Hematopoietic multipotent progenitor cell treated with erythropoietin and hydrocortisone succinate and interleukin-3 and kit ligand, for 15 days (in vitro differentiated cells): ENCODE measurements around the gene PRKAR2A.

Experiments
- DNase-seq: peaks from one replicate; pipeline ENCODE4 v3.0.0-alpha.2; 2015; ENCODE audit warnings: low spot score

The PRKAR2A gene

DNA sequence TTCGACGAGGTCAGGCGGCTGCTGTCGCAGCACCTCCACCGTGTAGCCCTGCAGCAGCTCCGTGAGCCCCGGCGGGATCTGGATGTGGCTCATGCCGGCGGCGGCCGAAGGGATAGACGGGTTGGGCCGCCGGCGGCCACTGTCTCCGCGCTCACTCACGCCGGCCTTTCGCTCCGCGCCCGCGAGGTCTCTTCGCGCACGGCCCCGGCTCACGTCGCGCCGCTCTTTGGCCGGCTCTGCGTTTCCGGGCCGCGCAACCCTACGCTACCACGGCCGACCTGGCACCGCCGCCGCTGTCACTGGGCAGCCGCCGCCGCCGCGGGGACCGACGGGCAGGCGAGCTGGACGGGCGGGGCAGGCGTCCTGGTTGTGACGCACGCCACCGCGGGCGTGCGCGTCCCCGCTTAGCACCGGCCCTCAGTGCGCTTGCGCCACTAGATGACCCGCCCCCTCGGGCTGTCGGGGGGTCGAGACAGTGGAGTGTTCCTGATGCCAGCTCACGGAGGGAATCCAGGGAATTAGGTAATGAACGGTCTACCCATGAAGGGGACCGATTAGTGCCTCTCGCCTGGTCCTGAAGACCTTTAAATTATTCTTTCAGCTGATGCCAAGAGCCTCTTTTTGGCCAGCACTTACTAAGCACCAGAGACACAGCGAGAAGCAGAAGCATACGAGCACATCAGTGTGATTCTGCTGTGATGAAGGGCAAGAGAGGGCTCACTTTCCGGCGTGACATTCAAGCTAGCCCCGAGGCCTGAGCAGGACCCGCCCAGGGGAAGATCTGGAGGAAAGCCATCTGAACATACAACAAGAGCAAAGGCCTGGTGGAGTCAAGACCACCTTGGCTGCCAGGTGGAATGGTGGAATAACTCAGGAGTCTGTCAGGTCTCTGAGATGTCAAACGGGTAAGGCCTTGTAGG lies at the start of gene PRKAR2A:
Gene PRKAR2A (minus strand): TSS at position 371 of the 920 bp plus-strand sequence. CDS start 278 bp downstream, at position 93.
- DNase-seq: peak; percentile 83

DNA sequence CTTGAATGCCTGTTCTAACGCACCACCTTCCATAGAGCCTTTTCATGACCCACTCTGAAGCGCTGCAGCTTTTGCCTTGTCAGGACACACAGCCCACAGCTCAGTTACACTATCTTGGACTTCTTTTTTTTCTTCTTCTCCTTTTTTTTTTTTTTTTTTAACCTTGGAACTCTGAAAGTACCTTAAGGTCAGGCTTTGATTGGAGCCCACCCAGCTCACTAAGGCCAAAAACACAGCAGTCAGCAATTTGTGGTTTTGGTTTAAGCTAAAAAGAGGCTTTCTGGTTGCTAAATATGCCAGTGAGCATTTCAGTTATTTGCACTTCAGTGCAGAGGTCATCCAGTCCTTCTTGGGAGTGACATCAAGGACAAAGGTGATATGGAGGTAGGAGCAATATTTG lies 49.3 kb upstream of the PRKAR2A start:
- DNase-seq: no peak

DNA sequence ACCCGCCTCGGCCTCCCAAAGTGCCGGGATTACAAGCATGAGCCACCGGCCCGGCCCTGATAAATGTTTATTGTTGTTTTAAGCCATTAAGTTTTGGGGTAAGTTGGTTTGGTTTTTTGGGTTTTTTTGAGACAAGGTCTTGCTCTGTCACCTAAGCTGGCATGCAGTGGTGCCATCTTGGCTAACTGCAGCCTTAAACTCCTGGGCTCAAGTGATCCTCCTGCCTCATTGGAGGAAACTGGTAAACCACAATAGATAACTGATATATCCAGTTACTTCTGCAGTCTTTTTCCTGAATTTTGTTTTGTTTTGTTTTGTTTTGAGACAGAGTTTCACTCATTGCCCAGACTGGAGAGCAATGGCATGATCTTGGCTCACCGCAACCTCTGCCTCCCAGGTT lies 46.8 kb upstream of the PRKAR2A start:
- DNase-seq: no peak

DNA sequence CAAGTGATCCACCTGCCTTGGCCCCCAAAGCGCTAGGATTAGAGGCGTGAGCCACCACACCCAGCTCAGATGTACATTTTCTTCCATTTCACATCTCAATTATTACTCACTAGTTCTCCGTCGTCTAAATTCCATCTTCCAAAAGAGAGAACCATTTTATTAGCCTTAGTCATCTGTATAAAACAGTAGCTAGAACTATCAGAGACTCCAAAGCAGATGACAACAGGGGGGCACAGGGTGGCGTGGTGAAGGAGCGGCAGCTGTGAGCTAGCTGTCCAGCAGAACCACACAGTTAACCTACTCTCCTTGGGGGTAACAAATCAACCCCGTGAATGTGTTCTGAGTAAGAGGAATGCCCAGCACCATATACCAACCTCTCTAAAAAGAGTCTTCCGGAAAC lies 43.9 kb upstream of the PRKAR2A start:
- DNase-seq: no peak

DNA sequence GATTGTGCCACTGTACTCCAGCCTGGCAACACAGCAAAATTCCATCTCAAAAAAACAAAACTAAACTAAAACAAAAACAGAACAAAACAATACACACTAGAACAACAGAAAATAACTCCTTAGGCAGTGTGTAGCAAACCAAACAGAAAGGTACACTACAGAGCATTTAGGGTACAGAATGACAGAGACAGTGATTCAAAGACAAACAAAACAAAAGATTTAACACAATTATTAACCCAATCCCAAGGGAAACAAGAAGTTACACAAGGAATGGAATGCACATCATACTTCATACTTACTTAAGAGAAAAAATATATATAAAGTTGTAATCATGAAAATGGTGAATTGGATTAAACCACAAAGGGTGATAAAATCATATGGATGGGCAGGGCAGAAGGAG lies 38.1 kb upstream of the PRKAR2A start:
- no peak for DNase-seq

DNA sequence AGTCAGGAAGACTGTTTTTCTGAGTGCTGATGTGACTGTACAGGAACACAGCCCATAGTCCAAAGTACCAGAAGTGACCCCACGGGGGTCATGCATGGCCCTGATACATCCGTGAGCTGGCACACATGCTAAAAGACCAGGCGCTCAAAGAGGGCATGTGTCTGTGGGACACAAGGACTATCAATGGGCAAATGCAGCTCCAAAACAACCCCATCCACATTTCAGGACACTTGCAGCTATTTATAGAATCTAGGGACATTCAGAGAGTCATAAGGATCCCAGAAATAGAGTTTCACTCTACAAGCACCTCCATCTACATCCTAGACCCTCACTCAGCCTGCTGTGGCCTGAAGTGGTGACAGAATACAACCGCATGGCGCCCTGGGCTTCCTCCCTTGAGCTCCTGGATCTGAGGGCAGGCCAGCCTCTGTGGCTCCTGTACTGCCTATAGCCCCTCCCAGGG lies 34.0 kb upstream of the PRKAR2A start:
- DNase-seq: no peak

DNA sequence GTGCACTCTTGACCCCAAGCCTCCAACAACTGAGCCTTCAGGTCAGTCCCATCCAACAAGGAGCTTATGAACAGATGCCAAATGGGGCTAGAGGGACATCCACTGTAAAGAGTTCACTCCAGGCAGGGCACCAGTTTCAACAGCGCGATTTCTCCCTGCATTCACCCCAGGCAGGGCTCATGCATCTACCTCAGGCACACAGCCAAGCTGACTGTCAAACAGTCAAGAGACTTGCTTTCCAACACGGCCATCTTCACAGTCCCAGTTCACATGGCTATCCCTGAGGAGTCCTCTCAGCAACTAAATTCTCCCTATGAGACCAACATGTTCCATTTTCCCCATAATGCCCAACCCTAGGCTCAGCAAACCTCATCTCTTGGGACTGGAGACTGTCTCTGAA lies 33.3 kb upstream of the PRKAR2A start:
- DNase-seq: no peak

DNA sequence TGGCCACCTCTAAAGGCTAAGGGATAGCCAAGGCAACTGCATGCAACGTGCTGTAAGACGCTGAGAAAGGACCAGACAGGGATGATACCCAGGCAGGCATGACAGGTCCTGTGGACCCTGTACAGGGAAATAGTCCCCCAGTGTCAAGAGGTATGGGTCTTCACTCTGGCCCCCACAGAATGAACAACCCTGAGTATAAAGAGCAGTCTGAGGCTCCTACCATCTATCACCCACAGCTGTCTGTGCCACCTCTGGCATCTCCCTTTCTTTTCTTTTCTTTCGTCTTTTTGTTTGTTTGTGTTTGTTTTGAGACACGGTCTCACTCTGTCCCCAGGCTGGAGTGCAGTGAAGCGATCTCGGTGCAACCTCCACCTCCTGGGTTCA lies 32.3 kb upstream of the PRKAR2A start:
- no peak for DNase-seq

DNA sequence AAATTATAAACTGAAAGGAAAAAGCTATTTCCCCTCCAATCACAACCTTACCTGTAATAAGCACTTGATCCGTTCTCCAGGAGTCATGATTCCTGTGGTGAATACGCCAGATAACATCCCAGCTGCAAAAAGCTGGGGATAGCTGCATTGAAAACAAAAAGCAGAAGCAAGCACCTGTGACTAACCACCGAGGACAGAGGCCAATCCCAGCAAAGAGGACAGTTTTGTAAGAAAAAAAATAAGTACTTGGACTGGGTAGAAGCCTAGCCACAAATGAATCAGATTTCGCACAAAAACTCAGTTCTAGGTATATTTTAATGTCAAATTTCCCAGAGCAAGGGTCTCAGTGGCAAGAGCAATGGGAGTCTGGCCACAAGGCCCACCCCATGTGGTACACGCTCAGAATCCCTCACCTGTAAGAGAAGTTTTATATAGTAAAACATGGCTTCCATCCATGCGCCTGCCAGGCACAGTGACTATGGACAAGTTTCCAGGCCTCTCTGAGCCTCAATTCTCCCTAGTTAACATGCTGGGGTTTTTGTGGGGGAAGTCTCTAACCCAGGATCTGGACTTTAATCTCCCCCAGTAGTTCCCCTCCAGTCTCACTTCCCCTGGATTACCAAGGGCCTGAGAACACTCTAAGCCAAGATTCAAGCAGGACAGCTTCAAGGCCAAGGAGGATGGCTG lies 31.8 kb upstream of the PRKAR2A start:
- no peak for DNase-seq

DNA sequence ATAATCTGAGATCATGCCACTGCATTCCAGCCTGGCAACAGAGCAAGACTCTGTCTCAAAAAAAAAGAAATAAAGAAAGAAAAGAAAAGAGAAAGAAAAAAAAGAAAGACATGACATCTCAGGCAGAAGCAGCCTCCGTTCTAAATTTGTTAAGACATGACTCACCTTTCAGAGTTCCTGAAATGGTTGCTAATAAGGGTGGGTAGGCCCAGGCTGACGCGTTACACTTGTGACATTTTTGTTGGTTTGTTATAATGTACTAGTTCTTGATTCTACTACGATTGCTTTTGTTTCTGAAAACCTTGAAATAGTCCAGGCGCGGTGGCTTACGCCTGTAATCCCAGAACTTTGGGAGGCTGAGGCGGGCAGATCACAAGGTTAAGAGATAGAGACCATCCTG lies 30.0 kb upstream of the PRKAR2A start:
- no peak for DNase-seq

DNA sequence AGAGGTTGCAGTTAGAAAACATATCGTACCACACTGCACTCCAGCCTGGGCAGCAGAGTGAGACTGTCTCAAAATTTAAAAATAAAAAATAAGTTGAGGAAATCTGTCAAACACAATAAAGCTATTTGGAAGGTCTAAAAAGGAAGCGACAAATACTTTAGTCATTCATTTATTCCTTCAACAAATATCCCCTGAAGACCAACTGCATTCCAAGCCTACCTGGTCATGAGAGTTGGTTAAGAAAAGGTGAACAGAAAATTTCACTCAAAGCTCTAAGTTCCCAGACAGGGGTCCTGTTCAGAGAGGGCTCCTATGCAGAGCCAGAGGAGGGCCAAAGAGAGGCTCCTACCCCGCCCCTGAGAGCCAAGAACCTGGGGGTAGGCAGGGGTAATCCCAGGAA lies 15.4 kb upstream of the PRKAR2A start:
- no peak for DNase-seq

DNA sequence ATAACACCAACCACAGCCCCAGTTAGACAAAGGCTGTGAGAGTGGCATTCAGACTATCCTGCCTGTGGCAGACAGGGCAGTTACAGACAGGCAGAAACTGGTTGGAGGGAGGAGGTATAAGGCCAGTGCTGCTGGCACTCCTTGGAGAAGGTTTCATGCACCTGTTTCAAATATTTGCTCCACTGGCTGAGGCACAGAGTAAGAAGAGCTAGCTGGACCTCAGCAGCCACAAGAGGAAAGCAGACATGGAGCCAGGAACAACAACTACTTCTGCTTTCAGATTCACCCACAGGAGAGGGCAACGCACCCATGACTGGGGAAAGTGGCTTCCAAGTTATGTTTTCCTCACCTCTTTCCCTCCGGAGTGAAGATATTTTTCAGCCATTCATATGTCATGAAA lies 11.5 kb upstream of the PRKAR2A start:
- no peak for DNase-seq

DNA sequence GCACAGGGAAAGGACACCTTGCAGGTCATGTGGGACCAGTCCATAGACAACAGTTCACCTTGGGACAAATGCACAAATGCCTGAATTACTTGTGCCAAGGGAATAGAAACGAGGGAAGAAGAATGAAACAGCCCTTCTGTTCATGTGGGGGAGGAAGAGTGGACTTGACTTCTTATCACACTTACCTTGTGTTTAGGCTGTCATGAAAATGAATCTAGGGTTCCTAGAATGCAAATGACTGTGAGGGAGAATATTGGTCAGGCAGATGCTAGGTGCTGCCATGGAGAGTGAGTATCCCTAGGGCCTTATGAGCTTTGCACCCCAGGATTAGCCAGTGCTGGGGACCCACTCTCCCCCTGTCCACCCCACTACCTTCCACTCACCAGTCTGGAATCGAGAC lies 11.0 kb upstream of the PRKAR2A start:
- DNase-seq: no peak

DNA sequence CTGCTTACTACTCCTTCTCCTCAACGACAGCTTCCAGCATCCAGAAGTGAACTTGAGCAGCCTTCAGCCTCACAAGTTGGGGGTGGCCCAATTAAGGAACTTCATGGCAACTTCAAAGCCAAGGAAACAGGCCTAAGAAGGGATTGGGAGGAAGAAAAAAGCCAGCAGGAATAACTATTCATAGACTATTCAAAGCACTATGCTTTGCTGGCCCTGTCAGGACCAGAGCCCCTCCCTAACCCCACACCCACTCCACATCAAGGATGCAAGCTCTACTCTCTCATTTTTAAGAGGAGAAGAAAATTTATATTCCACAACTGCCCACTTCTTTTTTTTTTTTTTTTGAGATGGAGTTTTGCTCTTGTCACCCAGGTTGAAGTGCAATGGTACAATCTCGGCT lies 10.0 kb upstream of the PRKAR2A start:
- DNase-seq: no peak

DNA sequence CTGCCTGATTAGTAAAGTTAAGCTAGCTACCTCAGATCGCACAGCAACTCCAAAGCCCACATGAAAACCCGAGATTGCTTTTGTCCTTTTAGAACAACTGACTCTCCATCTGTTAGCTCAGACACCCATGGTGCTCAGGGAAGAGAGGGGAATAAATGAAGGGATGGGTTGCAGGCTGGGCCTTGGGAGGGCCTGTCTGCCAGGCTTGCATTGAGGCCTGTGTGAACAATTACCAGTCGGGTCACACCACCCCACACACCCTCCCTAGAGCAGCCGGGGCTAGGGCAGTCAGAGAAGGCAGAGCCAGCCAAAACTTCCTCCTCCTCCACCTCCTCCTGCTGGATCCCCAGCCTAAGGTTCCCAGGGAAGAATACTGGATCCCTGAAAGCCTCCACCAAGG lies 8.8 kb upstream of the PRKAR2A start:
- no peak for DNase-seq

DNA sequence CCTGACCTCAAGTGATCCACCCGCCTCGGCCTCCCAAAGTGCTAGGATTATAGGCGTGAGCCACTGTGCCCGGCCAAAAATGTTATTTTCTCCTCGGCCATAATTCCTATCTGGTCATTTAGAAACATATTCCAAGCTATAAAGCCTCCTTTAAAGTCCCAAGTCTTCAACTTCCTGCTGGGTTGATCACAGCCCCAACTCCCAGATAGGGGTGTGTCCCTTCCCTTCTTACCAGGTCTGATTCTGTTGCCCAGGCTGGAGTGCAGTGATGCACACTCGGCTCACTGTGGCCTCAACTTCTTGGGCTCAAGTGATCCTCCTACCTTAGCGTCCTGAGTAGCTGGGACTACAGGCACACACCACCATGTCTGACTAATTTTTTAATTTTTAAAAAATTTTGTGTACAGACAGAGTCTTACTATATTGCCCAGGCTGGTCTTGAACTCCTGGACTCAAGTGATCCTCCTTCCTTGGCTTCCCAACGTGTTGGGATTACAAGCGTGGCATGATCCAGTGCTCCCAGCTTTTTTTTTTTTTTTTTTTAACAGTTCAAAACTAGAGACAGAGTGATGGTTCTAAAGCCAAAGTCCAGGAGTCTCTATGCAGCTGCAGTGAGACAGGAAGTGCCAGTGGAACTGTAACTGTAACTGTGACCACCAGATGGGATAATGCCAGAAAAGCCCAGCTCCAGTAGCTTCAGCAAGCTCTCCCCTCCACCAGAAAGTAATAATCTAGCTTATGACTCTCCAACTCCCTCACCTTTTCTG lies 8.2 kb upstream of the PRKAR2A start:
- no peak for DNase-seq

DNA sequence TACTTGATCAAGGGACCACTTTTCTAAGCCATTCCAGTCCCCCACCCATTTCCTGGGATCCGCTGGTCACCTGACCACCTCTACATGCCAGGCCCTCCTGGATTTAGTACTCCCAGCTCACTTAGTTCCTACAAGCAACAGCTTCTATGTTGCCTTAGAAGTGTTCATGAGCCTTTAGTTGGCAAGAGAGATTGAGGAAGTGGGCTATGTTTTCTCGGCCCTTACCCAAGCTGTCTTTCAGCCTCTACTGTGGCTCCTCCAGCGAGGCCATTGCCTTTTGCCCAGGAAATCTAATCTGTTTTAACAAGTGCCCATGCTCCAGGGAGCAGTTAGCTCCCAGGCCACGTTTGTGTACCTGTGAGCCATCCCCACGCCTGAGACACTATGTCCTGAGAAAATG lies 4.5 kb upstream of the PRKAR2A start:
- DNase-seq: no peak

DNA sequence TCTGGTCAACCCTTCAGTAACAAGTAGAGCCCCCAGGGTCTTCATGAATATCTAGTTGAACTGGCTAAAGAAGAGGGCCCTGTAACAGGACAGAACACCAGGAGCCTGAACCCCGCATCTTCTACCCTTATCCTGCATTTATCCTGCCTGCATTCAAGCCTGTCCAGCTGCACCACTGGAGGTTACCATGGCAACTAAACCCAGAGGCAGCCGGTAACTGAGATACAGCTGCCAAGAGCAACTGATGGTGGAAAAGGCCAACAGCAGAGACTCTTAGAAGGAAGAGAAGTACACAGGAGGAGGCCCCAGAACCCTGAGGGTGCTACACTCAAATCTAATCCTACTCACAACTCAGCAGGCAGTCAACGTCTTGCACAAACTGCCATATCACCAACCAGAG lies 3.7 kb upstream of the PRKAR2A start:
- no peak for DNase-seq

DNA sequence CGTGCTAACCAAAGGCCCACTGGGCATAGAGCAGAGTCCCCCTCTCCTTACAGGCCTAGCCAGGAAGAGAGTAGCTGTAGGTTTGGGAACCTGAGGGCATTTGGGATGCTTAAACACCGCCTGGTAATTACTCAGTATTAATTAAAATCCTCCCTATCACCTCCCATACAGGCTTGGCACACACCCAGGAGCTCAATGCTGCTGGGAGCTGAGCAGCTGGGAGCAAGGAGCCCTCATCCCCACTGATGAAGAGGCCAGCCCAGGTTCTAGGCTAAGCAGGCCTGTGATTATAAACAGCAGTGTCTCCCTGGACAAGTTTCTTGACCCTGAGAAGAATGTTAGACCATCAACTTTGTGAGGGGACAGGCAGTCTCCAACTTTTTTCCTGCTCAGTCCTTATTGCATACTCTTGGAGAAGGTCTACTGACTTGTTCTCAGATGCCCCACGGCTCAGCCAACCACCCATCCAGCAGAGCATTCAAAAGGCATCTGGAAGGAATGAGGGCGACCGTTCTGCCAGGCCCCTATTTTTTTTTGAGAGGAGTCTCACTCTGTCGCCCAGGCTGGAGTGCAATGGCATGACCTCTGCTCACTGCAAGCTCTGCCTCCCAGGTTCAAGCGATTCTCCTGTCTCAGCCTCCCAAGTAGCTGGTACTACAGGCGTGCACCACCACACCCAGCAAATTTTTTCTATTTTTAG lies 1.3 kb upstream of the PRKAR2A start:
- peak; percentile 37 for DNase-seq

DNA sequence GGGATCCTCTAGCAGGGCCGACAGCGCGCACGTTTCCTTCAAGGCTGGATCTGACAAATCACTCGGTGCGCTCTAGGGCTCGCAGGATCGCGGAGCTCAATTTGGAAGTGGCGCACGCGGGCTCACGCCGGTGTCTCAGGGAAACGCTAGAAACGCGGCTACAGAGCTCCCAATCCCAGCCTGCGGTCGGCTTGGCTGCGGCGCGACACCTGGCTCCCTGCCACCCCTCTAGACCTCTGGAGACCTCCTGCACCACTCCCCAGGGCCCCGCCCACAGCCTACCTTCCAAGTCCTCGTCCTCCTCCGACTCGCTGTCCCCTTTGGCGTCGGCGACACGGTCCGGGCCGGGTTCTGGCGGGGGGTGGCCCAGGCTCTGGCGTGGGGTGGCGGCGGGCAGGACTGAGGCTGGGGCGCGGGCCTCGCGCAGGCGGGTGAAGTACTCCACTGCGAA lies 596 bp downstream of the PRKAR2A start:
- peak; percentile 58 for DNase-seq

DNA sequence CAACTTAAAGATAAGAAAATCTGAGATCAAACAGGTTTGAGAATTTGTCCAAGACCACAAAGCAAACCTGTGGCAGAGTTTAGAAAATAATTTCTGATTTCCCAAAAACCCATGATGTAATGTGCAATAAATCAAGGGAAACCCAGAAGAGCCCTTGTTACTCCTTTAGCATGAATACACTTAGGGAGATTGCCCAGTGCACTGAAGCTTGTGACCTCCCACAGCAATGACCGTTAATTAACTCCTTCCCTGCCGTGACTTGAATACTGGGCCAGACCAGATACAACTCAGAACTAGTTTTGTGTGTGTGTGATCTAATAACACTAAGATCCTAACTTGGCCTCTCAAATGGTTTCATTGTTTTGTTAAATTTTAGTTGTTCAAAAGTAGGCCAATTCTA lies 2.5 kb downstream of the PRKAR2A start:
- no peak for DNase-seq

DNA sequence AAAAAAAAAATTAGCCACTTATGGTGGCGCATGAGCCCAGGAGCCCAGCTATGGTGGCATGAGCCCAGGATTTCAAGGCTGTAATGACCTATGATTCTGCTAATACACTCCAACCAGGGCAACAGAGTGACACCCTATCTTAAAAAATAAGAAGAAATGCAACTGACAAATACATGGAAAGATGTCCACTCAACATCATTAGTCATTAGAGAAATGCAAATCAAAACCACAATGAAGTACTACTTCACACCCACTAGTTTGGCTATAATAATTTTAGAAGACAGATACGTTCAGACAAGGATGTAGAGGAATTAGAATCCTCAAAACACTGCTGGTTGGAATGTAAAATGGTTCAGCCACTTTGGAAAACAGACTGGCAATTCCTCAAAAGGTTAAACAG lies 10.5 kb downstream of the PRKAR2A start:
- DNase-seq: no peak
